Measurements from ENCODE around the gene PRDM16.

Gene PRDM16

DNA sequence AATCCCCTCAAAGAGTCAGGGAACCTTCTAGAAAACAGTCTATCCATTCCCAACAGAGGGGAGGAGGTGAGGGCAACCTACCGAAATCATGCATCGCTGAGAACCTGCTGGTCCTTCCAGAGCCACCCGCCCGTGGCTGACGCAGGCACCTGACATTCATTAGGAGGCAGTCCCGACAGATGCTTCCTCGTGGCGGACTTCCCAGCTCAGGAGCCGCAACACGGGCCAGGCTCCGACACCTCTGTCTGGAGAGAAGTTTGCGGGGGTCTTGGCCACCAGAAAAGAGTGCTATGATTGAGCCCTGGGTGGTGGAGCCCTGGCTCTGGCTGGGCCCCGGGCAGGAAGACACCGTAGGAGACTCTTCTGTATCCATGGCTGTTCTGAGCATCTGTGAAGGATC lies 299.1 kb downstream of the PRDM16 start:
- no peak for DNase-seq

DNA sequence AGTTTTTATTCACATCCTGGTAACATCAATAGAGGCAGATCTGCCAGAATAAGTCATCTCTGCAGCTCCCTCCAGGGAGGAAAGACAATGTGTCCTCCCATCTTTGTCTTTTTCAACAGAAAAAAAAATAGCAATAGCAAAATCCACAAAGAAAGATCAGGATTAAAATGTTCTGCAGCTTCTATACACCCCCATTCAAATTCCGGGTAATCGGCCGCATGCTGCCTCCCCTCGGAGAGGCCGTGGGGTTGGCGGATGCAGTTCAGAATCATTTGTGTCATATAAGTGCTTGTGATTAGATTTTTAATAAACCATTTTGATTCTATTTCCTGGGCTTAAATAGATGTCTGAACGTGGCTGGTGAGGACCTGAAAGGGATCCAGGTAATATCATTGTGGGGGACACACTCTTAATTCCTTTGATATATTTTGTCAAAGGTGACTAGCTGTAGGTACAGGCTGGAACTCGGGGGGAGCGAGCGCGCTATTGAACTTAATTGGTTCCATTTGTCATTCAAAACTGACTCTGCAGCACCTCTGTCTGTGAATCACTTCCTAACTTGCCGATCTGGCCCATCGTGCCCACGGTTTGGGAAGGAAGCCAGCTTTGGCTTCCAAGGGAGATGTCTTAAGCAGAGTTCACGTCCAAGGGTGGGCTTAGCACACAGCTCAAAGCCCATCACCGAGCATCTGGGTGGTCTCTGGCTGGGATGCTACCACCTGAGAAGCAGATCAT lies 299.9 kb downstream of the PRDM16 start:
- no peak for DNase-seq

GRCh38 chr1:3369446-3370076 lies 300.6 kb downstream of the PRDM16 start:
- no peak for DNase-seq

- DNase-seq: no peak
These were observed 302.1 kb downstream of the PRDM16 start for GRCh38 chr1:3370856-3371703.

GRCh38 chr1:3372317-3372716 lies 303.3 kb downstream of the PRDM16 start:
- peak; percentile 85 for DNase-seq

- DNase-seq: no peak
These were observed 304.2 kb downstream of the PRDM16 start for GRCh38 chr1:3373175-3373574.

GRCh38 chr1:3373700-3374405 lies 304.9 kb downstream of the PRDM16 start:
- no peak for DNase-seq

DNA sequence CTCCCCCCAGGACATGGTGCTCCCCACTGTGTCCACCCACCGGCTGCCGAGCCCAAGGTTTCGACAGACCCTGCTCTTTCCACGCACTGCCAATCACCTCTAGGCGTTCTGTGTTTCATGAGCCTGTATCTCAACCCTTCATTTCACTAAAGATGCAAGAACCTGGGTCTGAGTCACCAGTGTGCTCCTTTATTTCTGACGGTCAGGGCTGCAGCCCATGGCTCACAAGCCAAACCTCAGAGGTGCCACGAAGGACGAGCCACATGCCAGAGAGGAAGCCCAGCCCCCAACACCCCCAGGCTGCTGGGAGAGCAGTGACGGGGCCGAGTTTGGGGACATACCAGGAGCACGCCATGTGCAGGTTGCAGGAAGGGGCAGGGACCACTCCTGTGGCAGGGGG lies 306.2 kb downstream of the PRDM16 start:
- DNase-seq: peak; percentile 46

GRCh38 chr1:3377166-3377565 lies 308.2 kb downstream of the PRDM16 start:
- DNase-seq: no peak

GRCh38 chr1:3377604-3378279 lies 308.7 kb downstream of the PRDM16 start:
- DNase-seq: no peak

DNA sequence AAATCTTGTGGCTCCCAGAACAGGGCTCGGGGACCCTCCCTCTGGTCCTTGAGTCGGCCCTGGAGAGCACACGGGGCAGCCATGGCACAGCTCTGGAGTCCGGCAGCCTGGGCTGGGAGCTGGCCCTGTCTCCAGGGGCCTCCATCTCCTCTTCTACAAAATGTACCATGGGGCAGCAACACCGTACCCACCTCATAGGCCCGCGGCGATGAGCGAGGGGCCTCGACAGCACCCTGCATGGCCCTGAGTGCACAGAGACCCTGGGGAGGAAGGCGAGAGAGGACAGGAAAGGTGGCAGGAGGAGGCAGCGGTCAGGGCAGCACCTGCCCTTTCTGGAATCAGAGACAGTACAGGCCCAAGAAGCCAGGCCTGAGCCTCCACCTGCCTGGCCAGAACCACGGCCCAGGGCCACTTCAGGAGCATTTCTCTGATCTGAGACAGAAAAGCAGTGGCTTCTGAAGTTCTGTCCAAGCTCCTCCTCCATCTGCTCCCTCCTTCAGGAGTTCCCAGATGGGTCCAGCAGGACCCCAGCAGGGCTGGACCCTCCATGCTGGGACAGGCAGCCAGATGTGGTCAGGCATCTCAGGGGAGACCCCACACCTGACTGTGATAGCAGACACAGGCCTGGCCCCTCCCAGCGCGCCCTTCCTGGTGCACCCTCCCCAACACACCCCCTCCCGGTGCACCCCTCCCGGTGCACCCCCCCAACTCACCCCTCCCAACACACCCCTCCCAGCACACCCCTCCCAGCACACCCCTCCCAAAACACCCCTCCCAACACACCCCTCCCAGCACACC lies 309.6 kb downstream of the PRDM16 start:
- no peak for DNase-seq

DNA sequence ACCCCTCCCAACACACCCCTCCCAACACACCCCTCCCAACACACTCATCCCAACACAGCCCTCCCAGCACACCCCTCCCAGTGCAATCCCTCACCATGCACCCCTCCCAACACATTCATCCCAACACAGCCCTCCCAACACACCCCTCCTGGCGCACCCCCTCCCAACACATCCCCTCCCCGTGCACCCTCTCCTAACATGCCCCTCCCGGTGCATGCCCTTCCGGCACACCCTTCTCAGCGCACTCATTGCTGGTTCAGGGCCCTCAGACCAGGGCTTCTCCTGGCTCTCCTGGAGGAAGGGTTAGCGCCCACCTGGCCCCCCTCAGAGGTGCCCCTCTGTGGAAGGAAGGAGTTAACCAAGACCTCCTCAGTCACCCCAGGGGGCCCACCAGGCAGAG lies 310.9 kb downstream of the PRDM16 start:
- no peak for DNase-seq

DNA sequence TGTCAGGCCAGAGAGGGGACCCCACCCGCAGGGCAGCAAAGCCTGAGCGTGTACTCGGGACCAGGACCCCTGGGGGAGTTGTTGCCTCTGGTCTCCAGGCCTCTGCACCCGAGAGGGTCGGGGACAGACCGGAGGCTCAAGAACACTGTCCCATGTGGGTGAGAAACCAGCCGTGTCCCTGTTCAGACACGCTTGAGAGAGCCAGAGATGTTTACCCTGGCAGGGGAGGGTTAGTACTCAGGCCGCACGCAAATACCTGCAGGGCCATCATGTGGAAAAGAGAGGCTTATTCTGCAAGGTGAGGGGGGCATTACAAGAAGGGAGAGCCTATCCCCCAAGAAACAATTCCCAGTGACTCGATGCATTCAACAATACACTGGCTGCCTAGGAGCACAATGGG lies 311.5 kb downstream of the PRDM16 start:
- no peak for DNase-seq

DNA sequence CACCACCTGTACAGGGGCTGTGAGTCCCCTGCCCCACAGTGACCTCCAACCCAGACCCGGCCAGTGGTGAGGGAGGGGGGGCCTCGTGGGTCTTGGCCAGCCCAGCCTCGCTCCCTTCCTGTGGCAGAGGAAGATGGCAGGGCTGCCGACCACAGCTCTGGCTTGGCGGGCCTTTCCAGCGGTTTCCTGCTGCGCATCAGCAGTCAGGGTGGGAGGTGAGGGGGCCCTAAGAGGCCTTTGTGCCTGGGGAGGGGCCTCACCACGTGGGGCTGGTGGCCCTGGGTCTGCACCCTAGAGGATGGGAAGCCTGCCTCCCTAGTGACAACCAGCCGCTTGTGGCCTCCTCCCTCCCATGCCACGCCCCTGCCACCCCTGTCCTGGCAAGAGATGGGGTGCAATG lies 312.9 kb downstream of the PRDM16 start:
- DNase-seq: peak; percentile 25

DNA sequence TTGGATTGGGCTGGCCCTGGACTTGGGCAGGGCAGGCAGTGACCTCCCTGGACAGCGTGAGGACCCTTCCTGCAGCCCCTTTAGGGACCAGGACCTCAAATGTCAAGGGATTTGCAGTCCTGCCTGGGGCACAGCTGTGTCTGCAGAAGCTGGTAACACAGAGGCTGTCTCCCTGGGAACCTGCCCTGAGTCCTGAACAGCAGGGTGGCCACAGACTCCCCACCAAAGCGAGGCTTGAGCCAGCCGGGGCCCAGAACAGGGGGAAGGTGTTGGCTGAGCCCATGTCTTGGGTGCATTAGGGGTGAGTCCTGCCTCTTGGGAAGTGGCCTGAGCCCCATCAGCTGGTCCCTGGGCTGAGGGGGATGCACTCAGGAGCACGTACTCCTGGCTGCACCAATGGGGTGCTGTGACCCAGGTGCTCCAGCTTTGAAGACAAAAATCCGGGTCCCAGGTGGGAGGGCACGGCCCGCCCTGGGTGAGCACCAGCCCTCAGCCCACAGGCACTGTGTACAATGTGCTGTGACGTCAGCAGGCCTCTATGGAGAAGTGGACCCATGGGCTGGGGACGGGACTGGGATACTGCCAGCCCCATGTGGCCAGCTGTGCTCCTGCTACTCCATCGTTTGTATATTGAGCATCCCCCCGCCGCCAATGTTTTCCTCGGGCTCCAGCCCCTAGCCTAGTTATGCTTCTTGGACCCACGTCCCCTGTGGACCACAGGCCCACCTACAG lies 313.5 kb downstream of the PRDM16 start:
- no peak for DNase-seq

- no peak for DNase-seq
These were observed 314.7 kb downstream of the PRDM16 start for GRCh38 chr1:3383679-3384078.

GRCh38 chr1:3384407-3384806 lies 315.4 kb downstream of the PRDM16 start:
- peak; percentile 83 for DNase-seq

- DNase-seq: no peak
These were observed 317.4 kb downstream of the PRDM16 start for GRCh38 chr1:3386205-3387002.

DNA sequence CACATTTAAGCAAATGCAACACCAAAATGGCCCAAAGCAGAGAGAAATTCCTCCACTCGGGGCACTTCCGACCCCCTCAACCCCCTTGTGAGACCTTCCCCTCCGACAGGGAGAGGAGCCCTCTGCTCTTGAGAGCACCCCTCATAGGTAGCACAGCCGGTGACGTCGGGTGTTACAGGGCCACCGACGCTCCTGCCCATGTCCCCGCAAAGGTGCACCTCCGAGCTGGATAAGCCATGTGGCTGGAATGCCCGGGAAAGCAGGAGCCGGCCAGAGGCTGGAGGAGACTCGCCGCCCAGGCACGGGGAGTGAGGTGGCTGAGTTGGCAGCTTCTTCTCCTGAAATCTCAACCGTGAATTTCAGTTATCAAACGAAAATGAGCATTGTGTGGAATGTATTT lies 318.4 kb downstream of the PRDM16 start:
- DNase-seq: no peak

Data from NK-92 treated with Interleukin-12 subunit alpha and Interleukin-12 subunit beta, amount 100 ng/mL, for 24 hours (cell line).